ENCODE results near the gene CDHR3.
"Not testable (repeated sequence)": the region's sequence is repeated elsewhere in the genome, so short reads cannot be mapped to it uniquely, and the experiment has no call there.

Gene CDHR3

DNA sequence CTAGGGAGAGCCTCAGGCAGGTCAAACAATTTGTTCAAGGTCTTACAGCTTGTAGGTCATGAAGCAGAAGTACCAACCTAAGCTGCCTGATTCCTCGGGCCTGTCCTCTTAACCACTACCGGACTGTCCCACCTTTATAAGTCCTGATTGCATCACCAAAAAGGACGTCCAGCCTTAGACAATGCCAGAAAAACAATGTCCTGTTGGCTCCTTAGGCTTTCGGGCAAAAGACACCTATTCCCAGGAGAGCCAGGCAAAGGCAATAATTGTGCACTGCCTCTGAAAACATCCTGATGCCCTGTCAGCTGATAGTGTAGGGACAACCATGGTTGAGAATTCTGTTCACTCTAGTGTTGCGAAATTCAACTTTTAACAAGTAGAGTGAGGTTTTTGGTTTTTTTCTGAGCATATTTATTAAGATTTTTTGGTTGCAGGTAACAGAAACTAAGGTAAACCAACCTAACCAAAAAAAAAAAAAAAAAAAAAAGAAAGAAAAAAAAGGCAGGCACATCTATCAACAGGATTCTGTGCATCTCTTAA lies 40.5 kb downstream of the CDHR3 start:
- no peak for DNase-seq

GRCh38 chr7:106006906-106007305 lies 43.8 kb downstream of the CDHR3 start:
- no peak for DNase-seq

- DNase-seq: not testable (repeated sequence)
These were observed 44.7 kb downstream of the CDHR3 start for GRCh38 chr7:106007796-106008195.

DNA sequence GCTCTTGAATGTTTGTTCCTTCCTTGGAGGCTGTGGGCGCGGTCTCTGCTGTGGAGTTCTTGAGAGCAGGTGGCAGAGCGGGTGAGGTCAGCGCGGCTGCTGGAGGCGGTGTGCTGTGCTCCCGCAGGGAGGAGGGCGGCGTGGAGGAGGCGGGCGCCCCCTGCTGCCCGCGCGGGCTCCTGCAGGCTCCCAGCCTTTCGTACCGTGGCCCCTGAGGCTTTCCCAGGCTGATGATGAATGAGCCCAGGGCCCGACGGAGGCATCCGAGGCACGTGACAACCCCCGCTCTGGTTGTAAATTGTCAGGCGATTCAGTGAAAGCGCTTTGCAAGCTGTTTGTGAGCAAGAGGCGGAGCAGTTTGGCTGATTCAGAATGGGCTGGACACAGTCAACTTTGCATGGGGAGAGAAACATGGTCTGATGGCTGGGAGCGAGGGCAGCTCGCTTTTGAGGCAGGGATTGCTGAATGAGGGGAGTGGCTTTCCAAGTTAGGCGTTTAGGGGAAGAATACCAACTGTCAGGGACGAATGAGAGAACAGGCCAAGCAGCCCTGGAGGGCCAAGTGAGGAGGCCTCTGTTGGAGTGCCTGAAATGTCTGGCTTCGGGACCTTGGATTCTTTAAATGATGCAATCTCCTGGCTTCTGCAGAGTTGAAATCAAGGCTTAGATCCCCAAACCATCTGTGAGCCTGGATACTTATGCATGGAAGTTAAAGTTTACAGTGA lies 46.6 kb downstream of the CDHR3 start:
- peak; percentile 24 for DNase-seq

DNA sequence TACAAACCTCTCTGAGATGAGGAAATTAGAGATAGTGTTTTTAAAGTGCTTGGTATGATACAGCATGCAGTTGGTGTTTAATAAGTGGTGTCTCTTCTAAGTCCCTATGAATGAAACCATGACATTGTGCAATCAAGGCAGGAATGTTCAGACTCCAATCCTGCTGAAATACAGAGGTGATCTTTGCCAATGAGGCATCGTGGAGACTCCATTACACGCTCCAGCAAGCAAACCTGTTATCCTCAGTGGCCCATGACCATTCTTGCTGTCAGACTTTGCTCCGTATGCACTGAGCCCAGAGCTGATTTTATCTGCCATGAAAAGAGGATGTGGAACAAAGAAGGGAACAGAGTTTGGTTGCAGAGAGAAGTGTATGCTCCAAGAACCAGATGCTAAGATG lies 47.3 kb downstream of the CDHR3 start:
- no peak for DNase-seq

DNA sequence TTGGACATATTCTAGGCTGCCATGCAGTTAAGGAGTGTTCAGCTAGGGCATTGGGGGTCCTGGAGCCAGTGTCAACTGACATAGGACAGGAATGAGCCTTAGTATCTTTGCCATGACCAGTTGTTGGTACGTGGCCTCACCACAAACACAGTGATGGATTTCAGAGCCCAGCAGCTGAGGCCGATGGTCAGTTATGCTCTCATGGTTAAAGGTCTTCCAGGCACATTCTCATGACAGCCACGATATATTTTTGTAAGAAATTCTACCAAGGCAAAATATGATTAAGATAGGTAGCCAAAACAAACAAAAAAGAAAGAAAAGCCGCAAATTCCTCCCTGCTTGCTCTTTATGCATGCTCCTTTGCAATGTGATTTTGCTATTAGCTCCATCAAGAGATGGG lies 47.8 kb downstream of the CDHR3 start:
- no peak for DNase-seq

- DNase-seq: no peak
These were observed 49.1 kb downstream of the CDHR3 start for GRCh38 chr7:106012184-106012583.

GRCh38 chr7:106012935-106013439 lies 49.9 kb downstream of the CDHR3 start:
- DNase-seq: no peak

DNA sequence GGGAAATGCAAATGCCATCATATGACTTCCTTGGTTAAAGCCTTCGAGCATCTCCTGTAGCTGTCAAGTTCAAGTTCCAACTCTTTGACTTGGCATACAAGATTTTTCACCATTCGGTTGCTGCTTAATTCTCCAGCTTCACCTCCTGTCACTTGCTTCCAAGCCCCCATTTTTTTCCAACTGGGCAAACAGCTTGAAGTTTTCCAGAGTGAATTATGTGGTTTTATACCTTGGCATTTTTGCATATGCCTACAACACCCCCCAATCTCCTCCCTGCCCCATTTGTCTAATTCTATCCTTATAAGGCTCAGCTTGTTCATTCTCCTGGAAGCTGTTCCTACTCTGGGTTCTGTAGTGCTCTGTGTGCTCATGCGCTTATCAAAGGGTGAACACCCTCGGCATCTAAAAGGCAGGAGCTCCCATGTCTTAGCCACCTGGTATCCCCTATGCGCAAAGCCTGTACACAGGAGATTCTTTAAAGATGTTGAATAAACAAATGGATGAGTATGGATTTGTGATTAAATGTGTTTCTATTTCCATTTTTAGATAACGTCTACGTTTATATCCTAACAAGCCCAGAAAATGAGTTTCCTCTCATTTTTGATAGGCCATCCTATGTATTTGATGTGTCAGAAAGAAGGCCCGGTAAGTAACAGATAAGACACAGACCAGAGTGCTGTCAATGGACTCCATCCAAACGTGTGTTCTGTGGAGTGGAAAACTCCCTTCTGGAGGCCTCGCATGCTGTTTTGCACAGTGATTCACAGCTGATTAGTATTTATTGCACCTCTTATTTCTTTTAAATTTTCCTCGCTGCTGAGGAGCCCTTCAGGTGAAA lies 52.5 kb downstream of the CDHR3 start:
- no peak for DNase-seq

- no peak for DNase-seq
These were observed 53.3 kb downstream of the CDHR3 start for GRCh38 chr7:106016331-106016730.

GRCh38 chr7:106017657-106018056 lies 54.6 kb downstream of the CDHR3 start:
- no peak for DNase-seq

DNA sequence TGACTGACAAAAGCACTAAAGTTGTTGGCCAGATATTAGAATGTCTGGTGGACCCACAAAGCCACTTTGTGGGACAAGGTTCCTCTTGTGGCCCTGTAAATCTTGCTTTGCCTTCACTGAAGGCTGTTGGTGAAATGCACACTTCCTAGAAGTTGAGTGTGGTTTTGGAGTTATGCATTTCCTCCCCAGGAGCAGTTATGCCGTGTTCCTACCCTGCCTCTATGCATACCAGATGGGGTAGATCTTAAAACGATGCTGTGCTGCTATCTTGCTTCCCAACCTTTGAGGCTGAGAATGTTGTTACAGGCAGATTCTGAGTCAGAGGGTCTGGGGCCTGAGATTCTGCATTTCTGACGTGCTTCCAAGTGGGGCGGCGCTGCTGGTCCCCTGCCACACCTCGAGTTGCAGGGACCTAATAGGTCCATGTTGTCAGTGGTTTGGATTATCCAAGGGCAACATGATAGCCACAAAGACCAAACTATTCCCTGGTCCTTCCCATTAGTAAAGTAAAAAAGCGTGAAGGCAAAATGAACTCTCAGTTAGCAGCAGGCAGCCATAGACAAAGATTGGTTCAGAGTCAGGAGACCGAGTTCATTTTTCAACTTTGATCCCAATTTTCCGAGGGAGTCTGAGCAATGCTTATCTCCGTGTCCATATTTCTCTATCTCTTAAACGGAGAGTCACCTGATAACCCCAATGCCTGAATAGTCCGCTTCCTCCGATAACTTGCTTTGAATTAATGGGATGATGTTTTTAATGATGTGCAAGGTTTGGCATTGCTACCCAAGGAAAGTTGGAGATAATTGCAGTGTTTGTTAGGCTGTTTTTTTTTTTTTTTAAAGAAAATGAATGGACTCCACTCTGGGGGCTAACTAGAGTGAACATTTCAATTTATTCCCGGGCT lies 55.8 kb downstream of the CDHR3 start:
- no peak for DNase-seq

- no peak for DNase-seq
These were observed 56.4 kb downstream of the CDHR3 start for GRCh38 chr7:106019470-106019820.

- no peak for DNase-seq
These were observed 58.3 kb downstream of the CDHR3 start for GRCh38 chr7:106021151-106022067.

- DNase-seq: no peak
These were observed 59.2 kb downstream of the CDHR3 start for GRCh38 chr7:106022193-106022821.

GRCh38 chr7:106023369-106024322 lies 60.6 kb downstream of the CDHR3 start:
- no peak for DNase-seq

DNA sequence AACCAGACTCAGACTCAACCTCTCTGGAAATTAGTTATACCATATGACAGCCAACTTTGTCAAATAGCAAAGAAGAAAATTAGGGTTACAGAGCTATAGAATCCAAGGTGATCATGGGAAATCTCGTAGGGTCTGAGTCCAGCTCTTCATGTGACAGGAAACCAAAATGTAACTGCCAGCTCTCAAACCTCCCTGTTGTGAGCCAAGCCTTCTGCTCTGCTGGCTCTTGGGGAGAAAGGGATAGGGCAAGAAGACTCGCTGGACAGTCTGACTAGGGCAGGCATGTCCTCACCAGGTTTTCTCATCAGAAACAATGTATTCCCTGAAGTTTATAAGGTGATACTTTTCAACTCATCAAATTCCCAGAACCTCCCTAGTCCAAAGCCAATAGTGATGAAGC lies 63.0 kb downstream of the CDHR3 start:
- DNase-seq: no peak

- no peak for DNase-seq
These were observed 66.4 kb downstream of the CDHR3 start for GRCh38 chr7:106029451-106029850.

- DNase-seq: no peak
These were observed 66.9 kb downstream of the CDHR3 start for GRCh38 chr7:106029941-106030340.
